ENCODE data around the gene DBNDD1. TPM values are rescaled to one million over a fixed set of nuclear protein-coding genes. Genes with fewer than 3 reads are reported as not detected.
"Not testable (repeated sequence)": the region's sequence is repeated elsewhere in the genome, so short reads cannot be mapped to it uniquely, and the experiment has no call there.

The DBNDD1 gene, protein sequence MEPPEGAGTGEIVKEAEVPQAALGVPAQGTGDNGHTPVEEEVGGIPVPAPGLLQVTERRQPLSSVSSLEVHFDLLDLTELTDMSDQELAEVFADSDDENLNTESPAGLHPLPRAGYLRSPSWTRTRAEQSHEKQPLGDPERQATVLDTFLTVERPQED
- under 1 TPM; 0.52 to 0.96 TPM for total RNA-seq

GRCh38 chr16:90018652-90019542, at the start of gene DBNDD1:
DBNDD1 (minus strand) TSS chr16:90019456; CDS start chr16:90019341, 115 bp downstream.
- peaks cover 7% of the 10 kb centered on the region for H3K27me3 Mint-ChIP-seq
- H3K9me3 Mint-ChIP-seq = peaks cover 4% of the 10 kb centered on the region
- peaks cover 2% of the 10 kb centered on the region for H3K36me3 Mint-ChIP-seq (ENCODE audit: low read depth)
- intact Hi-C loops (cut with micrococcal nuclease) = no loop called here
- no peak within 1 kb of the TSS for H3K27ac Mint-ChIP-seq
- ChIA-PET POLR2A (no interaction called here), CTCF (interaction anchor here (1.1 to 1.8 kb wide), 2 partner anchors 18 to 19 kb away, joined by 3 to 5 read pairs; no protein-coding TSS in a partner anchor)
- no peak for TF ChIP-seq CTCF (IDR thresholded peaks at IDR 0.05)
- ATAC-seq (no peak), DNase-seq (no peak)
- H3K4me1 Mint-ChIP-seq (ENCODE audit: low read depth) = peaks cover 11% of the 10 kb centered on the region
- peak within 1 kb of the TSS; percentile 62 for H3K4me3 Mint-ChIP-seq

DNA sequence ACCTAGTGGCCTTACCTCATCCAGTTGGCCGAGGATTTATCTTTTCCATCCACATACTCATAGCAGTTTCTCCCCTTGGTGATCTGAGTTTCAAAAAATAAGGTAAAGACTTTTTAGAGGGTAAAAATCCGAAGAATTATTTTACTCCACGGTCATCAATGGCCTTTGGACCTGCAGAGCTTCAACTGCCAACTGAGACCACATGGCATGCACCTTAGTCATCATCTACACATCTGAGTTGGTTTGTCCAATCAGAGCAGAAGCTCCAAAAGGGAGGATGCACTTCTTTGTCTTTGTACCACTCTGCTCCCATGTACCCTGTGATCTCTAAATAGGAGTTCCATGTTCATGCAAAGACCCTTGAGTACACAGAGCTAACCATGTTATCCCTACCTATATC, 42.2 kb upstream of the DBNDD1 start:
- Mint-ChIP-seq H3K36me3 (ENCODE audit: low read depth) (no peaks in the 10 kb centered on the region), H3K4me1 (ENCODE audit: low read depth) (peaks cover 12% of the 10 kb centered on the region), H3K27ac (no peak overlapping the region), H3K9me3 (no peaks in the 10 kb centered on the region), H3K4me3 (no peak overlapping the region), H3K27me3 (peaks cover 9% of the 10 kb centered on the region)
- intact Hi-C loops (cut with micrococcal nuclease) = no loop called here
- POLR2A ChIA-PET = no interaction called here
- CTCF ChIA-PET = interaction anchor here (1.3 to 1.8 kb wide), 3 partner anchors 9 to 21 kb away, joined by 3 to 5 read pairs (median 5); no protein-coding TSS in a partner anchor
- no peak for TF ChIP-seq CTCF (IDR thresholded peaks at IDR 0.05)
- DNase-seq (no peak), ATAC-seq (no peak)

DNA sequence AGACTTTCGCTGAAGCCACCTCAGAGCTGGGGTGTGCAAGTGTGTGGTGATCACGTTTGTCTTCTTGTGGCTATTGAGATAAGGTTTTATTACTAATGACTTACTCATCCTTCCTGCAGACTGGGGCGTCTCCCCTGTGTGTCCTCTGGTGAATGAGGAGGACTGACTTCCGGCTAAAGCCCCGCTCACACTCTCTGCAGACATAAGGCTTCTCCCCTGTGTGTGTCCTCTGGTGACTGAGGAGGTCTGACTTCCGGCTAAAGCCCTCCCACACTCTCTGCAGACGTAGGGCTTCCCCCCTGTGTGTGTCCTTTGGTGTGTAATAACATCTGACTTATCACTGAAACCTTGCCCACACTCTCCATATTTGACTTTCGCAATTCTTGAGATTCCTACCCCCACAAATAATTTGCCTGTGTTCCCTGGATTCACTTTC, 38.5 kb upstream of the DBNDD1 start:
- ChIA-PET CTCF (no interaction called here), POLR2A (no interaction called here)
- Mint-ChIP-seq H3K36me3 (ENCODE audit: low read depth) (peaks cover 2% of the 10 kb centered on the region), H3K27me3 (peaks cover 6% of the 10 kb centered on the region), H3K27ac (no peak overlapping the region), H3K4me1 (ENCODE audit: low read depth) (peaks cover 12% of the 10 kb centered on the region), H3K4me3 (no peak overlapping the region), H3K9me3 (peaks cover 20% of the 10 kb centered on the region)
- DNase-seq (peak; percentile 63), ATAC-seq (peak; percentile 94)
- no peak for TF ChIP-seq CTCF (IDR thresholded peaks at IDR 0.05)
- intact Hi-C loops (cut with micrococcal nuclease) = no loop called here

- H3K4me3 Mint-ChIP-seq; intact Hi-C loops (cut with micrococcal nuclease): not testable (repeated sequence)
Measured at GRCh38 chr16:90056521-90056920, 37.3 kb upstream of the DBNDD1 start.

DNA sequence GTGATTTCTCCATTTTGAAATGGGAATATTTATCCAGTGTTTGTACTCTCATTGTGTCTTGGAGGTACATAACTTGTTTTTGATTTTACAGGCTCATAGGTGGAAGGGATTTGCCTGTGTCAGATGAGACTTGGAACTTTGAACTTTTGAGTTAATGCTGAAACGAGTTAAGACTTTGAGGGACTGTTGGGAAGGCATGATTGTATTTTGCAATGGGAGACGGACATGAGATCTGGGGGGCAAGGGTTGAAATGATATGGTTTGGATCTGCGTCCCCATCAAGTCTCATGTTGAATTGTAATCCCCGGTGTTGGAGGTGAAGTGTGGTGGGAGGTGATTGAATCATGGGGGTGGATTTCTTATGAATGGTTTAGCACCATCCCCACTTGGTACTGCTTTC, 36.1 kb upstream of the DBNDD1 start:
- intact Hi-C loops (cut with micrococcal nuclease) = no loop called here
- DNase-seq (no peak), ATAC-seq (no peak)
- POLR2A ChIA-PET = interaction anchor here (1.2 kb wide), 1 partner anchor 8 kb away, joined by 3 read pairs; no protein-coding TSS in a partner anchor
- H3K4me1 Mint-ChIP-seq (ENCODE audit: low read depth) = peaks cover 12% of the 10 kb centered on the region
- no peak for TF ChIP-seq CTCF (IDR thresholded peaks at IDR 0.05)
- H3K27ac Mint-ChIP-seq = no peak overlapping the region
- no peak overlapping the region for H3K4me3 Mint-ChIP-seq
- H3K9me3 Mint-ChIP-seq = peaks cover 20% of the 10 kb centered on the region
- H3K36me3 Mint-ChIP-seq (ENCODE audit: low read depth) = peaks cover 2% of the 10 kb centered on the region
- CTCF ChIA-PET = no interaction called here
- peaks cover 6% of the 10 kb centered on the region for H3K27me3 Mint-ChIP-seq

More at GRCh38 chr16:90056521-90056920, 37.3 kb upstream of the DBNDD1 start:
- Mint-ChIP-seq H3K9me3 (peaks cover 20% of the 10 kb centered on the region), H3K4me1 (ENCODE audit: low read depth) (peaks cover 12% of the 10 kb centered on the region)
- H3K27me3 Mint-ChIP-seq; ATAC-seq; CTCF ChIA-PET; DNase-seq; H3K36me3 Mint-ChIP-seq (ENCODE audit: low read depth); H3K27ac Mint-ChIP-seq: not testable (repeated sequence)
- POLR2A ChIA-PET = interaction anchor here (1.2 kb wide), 1 partner anchor 10 kb away, joined by 3 read pairs; no protein-coding TSS in a partner anchor
